ENCODE data around the gene CELF4.

Gene CELF4

GRCh38 chr18:37343542-37343851, 222.1 kb downstream of the CELF4 start:
- peaks cover 4% of the 10 kb centered on the region for H3K27me3 ChIP-seq (ENCODE audit: insufficient read depth, low read length)
- no peaks in the 10 kb centered on the region for H3K4me1 ChIP-seq (ENCODE audit: insufficient read depth, low read length)
- no peak overlapping the region for H3K4me3 ChIP-seq (ENCODE audit: low read length)

GRCh38 chr18:37341473-37342086, 224.0 kb downstream of the CELF4 start:
- peaks cover 4% of the 10 kb centered on the region for H3K27me3 ChIP-seq (ENCODE audit: insufficient read depth, low read length)
- no peak overlapping the region for H2AFZ ChIP-seq (ENCODE audit: low read depth, low read length)
- H3K9me3 ChIP-seq (ENCODE audit: low read length), result no peaks in the 10 kb centered on the region
- no peaks in the 10 kb centered on the region for H3K36me3 ChIP-seq (ENCODE audit: insufficient read depth, low read length)
- no peak overlapping the region for H3K4me3 ChIP-seq (ENCODE audit: low read length)
- no peaks in the 10 kb centered on the region for H3K4me1 ChIP-seq (ENCODE audit: insufficient read depth, low read length)

More at GRCh38 chr18:37343542-37343851, 222.1 kb downstream of the CELF4 start:
- Histone ChIP-seq H2AFZ (ENCODE audit: low read depth, low read length) (no peak overlapping the region), H3K36me3 (ENCODE audit: insufficient read depth, low read length) (no peaks in the 10 kb centered on the region), H3K9me3 (ENCODE audit: low read length) (no peaks in the 10 kb centered on the region)

DNA sequence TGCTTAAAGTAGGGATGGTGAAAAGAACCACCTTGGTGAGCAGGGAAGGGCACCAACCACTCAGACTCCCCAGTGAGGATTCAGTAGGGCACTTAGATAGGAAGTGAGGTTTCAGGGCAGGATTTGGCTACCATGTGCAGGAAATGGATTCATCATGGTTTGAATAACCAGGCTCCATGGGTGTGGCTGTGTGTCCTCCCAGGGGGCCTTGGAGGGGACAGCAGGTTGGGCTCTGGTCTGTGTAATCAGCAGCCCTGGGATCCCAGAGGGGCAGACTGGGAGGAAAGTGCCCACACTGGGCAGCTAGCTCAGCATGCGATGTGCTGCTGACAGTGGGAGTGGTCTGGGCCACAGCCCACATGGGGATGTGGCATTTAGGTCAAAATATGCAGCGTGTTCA, 224.6 kb downstream of the CELF4 start:
- H3K4me1 ChIP-seq (ENCODE audit: insufficient read depth, low read length), result no peaks in the 10 kb centered on the region
- H3K27me3 ChIP-seq (ENCODE audit: insufficient read depth, low read length), result peaks cover under 1% of the 10 kb centered on the region
- no peak overlapping the region for H3K4me3 ChIP-seq (ENCODE audit: low read length)
- H3K36me3 ChIP-seq (ENCODE audit: insufficient read depth, low read length), result no peaks in the 10 kb centered on the region
- H2AFZ ChIP-seq (ENCODE audit: low read depth, low read length), result no peak overlapping the region
- no peaks in the 10 kb centered on the region for H3K9me3 ChIP-seq (ENCODE audit: low read length)

DNA sequence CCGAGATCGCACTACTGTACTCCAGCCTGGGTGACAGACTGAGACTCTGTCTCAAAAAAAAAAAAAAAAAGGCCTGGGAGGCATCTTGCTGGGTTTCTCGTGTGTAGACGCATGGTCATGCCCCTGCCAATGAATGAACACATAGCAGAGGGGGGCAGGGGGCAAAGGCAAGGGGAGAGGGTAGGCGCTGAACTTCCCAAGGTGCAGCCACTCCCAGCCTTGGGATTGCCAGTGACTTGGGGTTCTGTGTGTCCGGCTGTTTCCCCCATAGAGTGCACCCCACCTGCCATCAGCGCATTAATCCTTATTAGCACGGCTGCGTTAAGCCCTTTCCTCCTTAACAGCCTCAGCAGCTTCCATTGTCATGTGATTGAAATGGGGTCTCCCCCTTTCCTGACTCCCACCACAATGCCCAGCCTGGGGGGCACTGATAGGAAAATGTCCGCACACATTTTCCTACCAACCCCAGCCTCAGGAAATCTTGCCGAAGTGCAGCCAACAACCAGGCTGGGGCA, 225.8 kb downstream of the CELF4 start:
- Histone ChIP-seq H3K9me3 (ENCODE audit: low read length) (no peaks in the 10 kb centered on the region), H3K4me1 (ENCODE audit: insufficient read depth, low read length) (no peaks in the 10 kb centered on the region), H3K4me3 (ENCODE audit: low read length) (no peak overlapping the region), H3K27me3 (ENCODE audit: insufficient read depth, low read length) (no peaks in the 10 kb centered on the region), H2AFZ (ENCODE audit: low read depth, low read length) (no peak overlapping the region), H3K36me3 (ENCODE audit: insufficient read depth, low read length) (no peaks in the 10 kb centered on the region)

DNA sequence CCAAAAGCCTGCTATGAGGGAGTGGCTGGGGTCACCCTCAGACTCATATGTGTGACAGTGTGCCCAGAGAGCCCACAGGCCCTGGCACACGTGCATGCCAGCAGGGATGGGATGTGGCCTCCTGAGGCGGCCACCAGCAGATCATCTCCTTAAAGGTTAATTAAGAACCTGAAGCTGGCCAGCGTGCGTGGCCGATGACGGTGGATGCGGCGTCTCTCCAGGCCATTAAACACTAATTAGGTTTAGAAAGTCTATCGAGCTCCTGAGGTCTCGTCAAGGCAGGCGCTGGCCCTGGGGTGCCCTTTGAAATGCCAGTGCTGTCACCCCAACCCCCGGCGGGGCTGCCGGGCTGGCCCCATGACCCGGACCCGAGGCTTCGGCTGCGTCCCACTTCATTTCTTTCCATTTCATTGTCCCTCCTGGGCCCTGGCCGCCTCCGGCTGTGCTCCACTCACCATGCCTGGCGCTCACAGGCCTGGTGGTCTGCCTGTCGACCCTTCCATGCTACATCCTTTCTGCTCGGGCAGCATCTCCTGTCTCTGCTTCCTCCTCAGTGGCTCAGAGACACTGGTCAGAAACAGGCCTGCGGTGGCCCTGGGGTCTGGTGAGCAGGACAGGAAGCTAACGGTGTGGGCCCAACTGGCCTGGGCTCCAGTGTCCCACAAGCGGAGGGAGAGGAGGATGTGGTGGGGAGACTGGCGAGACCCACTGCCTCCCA, 228.9 kb downstream of the CELF4 start:
- Histone ChIP-seq H3K27me3 (ENCODE audit: insufficient read depth, low read length) (no peaks in the 10 kb centered on the region), H3K9me3 (ENCODE audit: low read length) (no peaks in the 10 kb centered on the region), H2AFZ (ENCODE audit: low read depth, low read length) (no peak overlapping the region), H3K4me1 (ENCODE audit: insufficient read depth, low read length) (peaks cover 4% of the 10 kb centered on the region), H3K36me3 (ENCODE audit: insufficient read depth, low read length) (no peaks in the 10 kb centered on the region), H3K4me3 (ENCODE audit: low read length) (no peak overlapping the region)

DNA sequence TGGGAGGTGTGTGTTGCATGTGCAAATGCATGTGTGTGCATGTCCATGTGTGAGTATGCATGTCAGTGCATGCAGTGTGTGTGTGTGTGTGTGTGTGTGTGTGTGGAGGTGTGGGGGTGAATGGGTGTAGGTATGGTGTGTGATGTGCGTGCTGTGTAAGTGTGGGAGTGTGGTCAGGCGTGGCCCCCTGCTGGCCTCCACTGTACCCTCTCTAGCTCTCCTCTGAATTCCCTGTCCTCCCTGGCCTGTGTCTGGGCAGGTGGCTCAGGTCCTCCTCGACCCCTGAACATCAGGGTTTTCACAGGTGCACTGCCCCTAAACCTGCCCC, 230.2 kb downstream of the CELF4 start:
- Histone ChIP-seq H2AFZ (ENCODE audit: low read depth, low read length) (no peak overlapping the region), H3K9me3 (ENCODE audit: low read length) (no peaks in the 10 kb centered on the region), H3K4me1 (ENCODE audit: insufficient read depth, low read length) (peaks cover 4% of the 10 kb centered on the region), H3K36me3 (ENCODE audit: insufficient read depth, low read length) (no peaks in the 10 kb centered on the region), H3K27me3 (ENCODE audit: insufficient read depth, low read length) (no peaks in the 10 kb centered on the region), H3K4me3 (ENCODE audit: low read length) (no peak overlapping the region)

DNA sequence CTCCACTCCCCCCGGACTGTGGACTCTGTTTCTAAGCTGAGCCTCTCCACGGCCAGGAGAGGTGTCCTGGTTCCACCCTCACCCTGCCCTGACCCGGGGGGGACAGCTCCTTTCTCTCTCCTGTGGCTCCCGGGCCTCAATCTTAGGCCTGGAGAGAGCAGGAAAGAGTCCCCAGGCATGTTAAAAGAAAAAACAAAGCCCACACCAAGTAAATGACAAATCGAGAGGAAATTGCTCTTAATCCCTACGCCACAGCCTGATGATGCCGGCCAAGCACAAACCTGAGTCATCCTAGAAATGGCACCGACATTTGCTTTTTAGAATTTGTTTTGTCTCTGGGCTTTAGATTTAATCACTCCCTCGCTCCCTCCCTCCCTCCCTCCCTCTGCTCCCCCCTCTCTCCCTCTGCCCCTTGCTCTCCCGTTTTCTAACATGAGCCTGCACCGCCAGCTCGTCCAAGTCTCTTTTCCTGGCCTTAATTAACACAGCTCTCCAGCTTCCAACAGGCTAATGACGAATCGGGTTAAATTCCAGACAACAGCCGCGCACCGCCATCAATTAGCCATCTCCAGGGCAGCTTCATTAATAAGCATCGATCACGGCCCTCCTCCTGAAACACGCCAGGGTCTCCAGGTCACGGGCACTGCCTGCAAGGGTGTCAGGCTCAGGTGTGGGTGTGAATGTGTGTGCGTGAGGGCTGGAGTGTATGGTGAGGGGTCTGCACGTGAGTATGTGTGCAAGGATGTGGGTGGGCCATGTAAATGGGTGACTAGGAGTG, 230.8 kb downstream of the CELF4 start:
- H3K27me3 ChIP-seq (ENCODE audit: insufficient read depth, low read length), result no peaks in the 10 kb centered on the region
- H3K9me3 ChIP-seq (ENCODE audit: low read length), result no peaks in the 10 kb centered on the region
- no peak overlapping the region for H3K4me3 ChIP-seq (ENCODE audit: low read length)
- H2AFZ ChIP-seq (ENCODE audit: low read depth, low read length), result no peak overlapping the region
- peaks cover 4% of the 10 kb centered on the region for H3K4me1 ChIP-seq (ENCODE audit: insufficient read depth, low read length)
- H3K36me3 ChIP-seq (ENCODE audit: insufficient read depth, low read length), result no peaks in the 10 kb centered on the region

DNA sequence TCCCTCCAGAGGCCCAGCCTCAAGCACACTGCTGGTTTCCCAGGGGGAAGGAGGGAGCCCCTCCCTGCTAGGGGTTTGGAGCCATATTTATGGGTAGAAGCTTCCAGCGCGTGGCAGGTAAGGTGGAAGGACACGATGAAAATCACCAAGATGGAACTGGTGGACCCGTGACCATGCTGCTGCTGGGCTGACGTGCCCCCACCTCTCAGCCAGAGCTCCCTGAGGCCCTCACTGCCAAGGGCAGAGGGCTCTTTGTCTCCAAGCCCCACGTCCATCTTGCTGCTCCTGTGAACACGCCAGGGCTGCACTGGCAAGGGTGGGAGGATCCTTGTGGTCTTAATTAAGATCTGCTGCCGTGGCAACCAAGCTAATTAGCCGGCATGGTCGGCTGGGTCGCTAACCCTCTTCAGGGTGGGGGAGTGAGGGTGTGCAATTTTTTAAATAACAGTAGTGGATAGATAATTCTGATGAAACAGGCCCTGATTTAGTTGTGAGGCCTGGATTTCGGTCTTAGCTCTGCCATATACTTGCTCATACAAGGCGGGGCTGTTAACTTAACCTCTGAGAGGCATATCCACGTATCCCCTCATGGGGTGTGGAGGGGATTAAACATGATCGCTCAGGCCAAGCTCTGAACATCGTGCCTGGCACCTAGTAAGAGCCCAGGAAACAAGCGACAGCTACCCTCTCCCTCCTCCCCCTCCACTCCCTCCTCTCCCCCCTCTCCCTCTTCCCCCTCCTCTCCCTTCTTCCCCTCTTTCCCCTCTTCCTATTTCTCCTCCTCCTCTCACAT, 232.8 kb downstream of the CELF4 start:
- peaks cover 4% of the 10 kb centered on the region for H3K4me1 ChIP-seq (ENCODE audit: insufficient read depth, low read length)
- H3K36me3 ChIP-seq (ENCODE audit: insufficient read depth, low read length), result no peaks in the 10 kb centered on the region
- H2AFZ ChIP-seq (ENCODE audit: low read depth, low read length), result no peak overlapping the region
- no peaks in the 10 kb centered on the region for H3K9me3 ChIP-seq (ENCODE audit: low read length)
- H3K27me3 ChIP-seq (ENCODE audit: insufficient read depth, low read length), result peaks cover 3% of the 10 kb centered on the region
- H3K4me3 ChIP-seq (ENCODE audit: low read length), result no peak overlapping the region

- peaks cover 5% of the 10 kb centered on the region for H3K27me3 ChIP-seq (ENCODE audit: insufficient read depth, low read length)
- peaks cover 4% of the 10 kb centered on the region for H3K4me1 ChIP-seq (ENCODE audit: insufficient read depth, low read length)
- H3K9me3 ChIP-seq (ENCODE audit: low read length), result no peaks in the 10 kb centered on the region
- no peak overlapping the region for H3K4me3 ChIP-seq (ENCODE audit: low read length)
- no peaks in the 10 kb centered on the region for H3K36me3 ChIP-seq (ENCODE audit: insufficient read depth, low read length)
- no peak overlapping the region for H2AFZ ChIP-seq (ENCODE audit: low read depth, low read length)
Observed at GRCh38 chr18:37332219-37332618, 233.4 kb downstream of the CELF4 start.

- H3K27me3 ChIP-seq (ENCODE audit: insufficient read depth, low read length), result peaks cover 10% of the 10 kb centered on the region
- H3K4me3 ChIP-seq (ENCODE audit: low read length), result no peak overlapping the region
- H3K36me3 ChIP-seq (ENCODE audit: insufficient read depth, low read length), result no peaks in the 10 kb centered on the region
- no peak overlapping the region for H2AFZ ChIP-seq (ENCODE audit: low read depth, low read length)
- H3K9me3 ChIP-seq (ENCODE audit: low read length), result no peaks in the 10 kb centered on the region
- peaks cover 4% of the 10 kb centered on the region for H3K4me1 ChIP-seq (ENCODE audit: insufficient read depth, low read length)
Observed at GRCh38 chr18:37330173-37330572, 235.4 kb downstream of the CELF4 start.

- no peak overlapping the region for H2AFZ ChIP-seq (ENCODE audit: low read depth, low read length)
- peaks cover 10% of the 10 kb centered on the region for H3K27me3 ChIP-seq (ENCODE audit: insufficient read depth, low read length)
- H3K9me3 ChIP-seq (ENCODE audit: low read length), result no peaks in the 10 kb centered on the region
- no peaks in the 10 kb centered on the region for H3K36me3 ChIP-seq (ENCODE audit: insufficient read depth, low read length)
- H3K4me3 ChIP-seq (ENCODE audit: low read length), result no peak overlapping the region
- H3K4me1 ChIP-seq (ENCODE audit: insufficient read depth, low read length), result peaks cover 4% of the 10 kb centered on the region
Observed at GRCh38 chr18:37328946-37329719, 236.5 kb downstream of the CELF4 start.

GRCh38 chr18:37327063-37327577, 238.5 kb downstream of the CELF4 start:
- H3K4me1 ChIP-seq (ENCODE audit: insufficient read depth, low read length), result no peaks in the 10 kb centered on the region
- H3K9me3 ChIP-seq (ENCODE audit: low read length), result no peaks in the 10 kb centered on the region
- peaks cover 14% of the 10 kb centered on the region for H3K27me3 ChIP-seq (ENCODE audit: insufficient read depth, low read length)
- H3K4me3 ChIP-seq (ENCODE audit: low read length), result no peak overlapping the region
- no peaks in the 10 kb centered on the region for H3K36me3 ChIP-seq (ENCODE audit: insufficient read depth, low read length)
- H2AFZ ChIP-seq (ENCODE audit: low read depth, low read length), result no peak overlapping the region

Data from neuron (in vitro differentiated cells).